HUES6 (cell line): ENCODE results near the gene FXYD1.

Experiments used
- H3K27ac ChIP-seq: 2 replicates; pipeline ENCODE4 v1.7.0; 2013; ENCODE audit warnings: low read depth, mild to moderate bottlenecking, low read length, inconsistent platforms
- H3K27me3 ChIP-seq: 2 replicates; pipeline ENCODE4 v1.6.1; 2013; ENCODE audit warnings: low read length; ENCODE audit not compliant: control insufficient read depth, insufficient read depth
- H3K36me3 ChIP-seq: 2 replicates; pipeline ENCODE4 v1.6.1; 2013; ENCODE audit warnings: low read length; ENCODE audit not compliant: control insufficient read depth, insufficient read depth
- H3K4me1 ChIP-seq: 2 replicates; pipeline ENCODE4 v1.6.1; 2013; ENCODE audit warnings: low read length; ENCODE audit not compliant: control insufficient read depth, insufficient read depth
- H3K4me3 ChIP-seq: 2 replicates; pipeline ENCODE4 v1.5.1; 2013; ENCODE audit warnings: low read depth, low read length
- H3K9ac ChIP-seq: one replicate; pipeline ENCODE4 v1.6.1; 2013; ENCODE audit warnings: mild to moderate bottlenecking, low read length
- H3K9me3 ChIP-seq: 2 replicates; pipeline ENCODE4 v1.6.1; 2013; ENCODE audit warnings: low read depth, low read length; ENCODE audit not compliant: control insufficient read depth, insufficient read depth

FXYD1 gene

GRCh38 chr19:35138305-35138892, at the start of gene FXYD1:
FXYD1 (plus strand) TSS chr19:35138824; CDS start chr19:35140080, 1,256 bp downstream.
- no peak within 1 kb of the TSS for H3K4me3 ChIP-seq
- H3K27ac ChIP-seq, result no peak within 1 kb of the TSS
- H3K9ac ChIP-seq, result no peak within 1 kb of the TSS
- H3K36me3 ChIP-seq, result no peaks in the 10 kb centered on the region
- H3K27me3 ChIP-seq, result peaks cover 16% of the 10 kb centered on the region
- H3K9me3 ChIP-seq, result no peaks in the 10 kb centered on the region
- peaks cover 31% of the 10 kb centered on the region for H3K4me1 ChIP-seq

- Histone ChIP-seq H3K27ac (no peak overlapping the region), H3K9me3 (no peaks in the 10 kb centered on the region), H3K4me3 (no peak overlapping the region), H3K27me3 (no peaks in the 10 kb centered on the region), H3K36me3 (no peaks in the 10 kb centered on the region), H3K4me1 (peaks cover 25% of the 10 kb centered on the region), H3K9ac (no peak overlapping the region)
Observed at GRCh38 chr19:35089554-35089953, 49.1 kb upstream of the FXYD1 start.

- no peak overlapping the region for H3K4me3 ChIP-seq
- H3K4me1 ChIP-seq, result peaks cover 24% of the 10 kb centered on the region
- H3K27ac ChIP-seq, result no peak overlapping the region
Observed at GRCh38 chr19:35090160-35090505, 48.5 kb upstream of the FXYD1 start.

GRCh38 chr19:35090506-35091214, 48.0 kb upstream of the FXYD1 start:
- Histone ChIP-seq H3K36me3 (no peaks in the 10 kb centered on the region), H3K4me1 (peaks cover 24% of the 10 kb centered on the region), H3K27me3 (no peaks in the 10 kb centered on the region), H3K4me3 (peak overlapping the region; percentile 43; the same call in 1 of the 2 replicates), H3K9me3 (no peaks in the 10 kb centered on the region), H3K27ac (no peak overlapping the region), H3K9ac (peak overlapping the region; percentile 61)

More at GRCh38 chr19:35090160-35090505, 48.5 kb upstream of the FXYD1 start:
- H3K36me3 ChIP-seq, result no peaks in the 10 kb centered on the region
- no peaks in the 10 kb centered on the region for H3K27me3 ChIP-seq
- H3K9ac ChIP-seq, result peak overlapping the region; percentile 25
- no peaks in the 10 kb centered on the region for H3K9me3 ChIP-seq

- peaks cover 23% of the 10 kb centered on the region for H3K4me1 ChIP-seq
- no peak overlapping the region for H3K9ac ChIP-seq
- H3K36me3 ChIP-seq, result no peaks in the 10 kb centered on the region
- no peak overlapping the region for H3K4me3 ChIP-seq
- H3K27me3 ChIP-seq, result no peaks in the 10 kb centered on the region
- no peak overlapping the region for H3K27ac ChIP-seq
- H3K9me3 ChIP-seq, result no peaks in the 10 kb centered on the region
Observed at GRCh38 chr19:35093430-35093829, 45.2 kb upstream of the FXYD1 start.

- no peaks in the 10 kb centered on the region for H3K27me3 ChIP-seq
- H3K4me1 ChIP-seq, result peaks cover 19% of the 10 kb centered on the region
- no peak overlapping the region for H3K9ac ChIP-seq
Observed at GRCh38 chr19:35093941-35094647, 44.5 kb upstream of the FXYD1 start.

GRCh38 chr19:35094656-35095055, 44.0 kb upstream of the FXYD1 start:
- Histone ChIP-seq H3K4me1 (peaks cover 15% of the 10 kb centered on the region), H3K4me3 (no peak overlapping the region), H3K27ac (no peak overlapping the region), H3K9ac (no peak overlapping the region), H3K9me3 (no peaks in the 10 kb centered on the region), H3K36me3 (no peaks in the 10 kb centered on the region), H3K27me3 (no peaks in the 10 kb centered on the region)

More at GRCh38 chr19:35093941-35094647, 44.5 kb upstream of the FXYD1 start:
- no peaks in the 10 kb centered on the region for H3K36me3 ChIP-seq
- H3K4me3 ChIP-seq, result no peak overlapping the region
- H3K27ac ChIP-seq, result no peak overlapping the region
- H3K9me3 ChIP-seq, result no peaks in the 10 kb centered on the region

- Histone ChIP-seq H3K27me3 (no peaks in the 10 kb centered on the region), H3K4me3 (no peak overlapping the region), H3K9me3 (no peaks in the 10 kb centered on the region), H3K9ac (no peak overlapping the region), H3K27ac (no peak overlapping the region), H3K4me1 (peaks cover 8% of the 10 kb centered on the region), H3K36me3 (no peaks in the 10 kb centered on the region)
Observed at GRCh38 chr19:35095667-35096368, 42.8 kb upstream of the FXYD1 start.

- peaks cover 5% of the 10 kb centered on the region; the same call in 1 of the 2 replicates for H3K4me1 ChIP-seq
- H3K27me3 ChIP-seq, result no peaks in the 10 kb centered on the region
- no peaks in the 10 kb centered on the region for H3K36me3 ChIP-seq
- H3K9me3 ChIP-seq, result no peaks in the 10 kb centered on the region
- H3K4me3 ChIP-seq, result no peak overlapping the region
- H3K27ac ChIP-seq, result no peak overlapping the region
- H3K9ac ChIP-seq, result no peak overlapping the region
Observed at GRCh38 chr19:35098413-35099049, 40.1 kb upstream of the FXYD1 start.

GRCh38 chr19:35099155-35099896, 39.3 kb upstream of the FXYD1 start:
- no peak overlapping the region for H3K27ac ChIP-seq

More at GRCh38 chr19:35099155-35099896, 39.3 kb upstream of the FXYD1 start:
- Histone ChIP-seq H3K9me3 (no peaks in the 10 kb centered on the region), H3K27me3 (no peaks in the 10 kb centered on the region), H3K9ac (no peak overlapping the region), H3K36me3 (no peaks in the 10 kb centered on the region), H3K4me1 (peaks cover 5% of the 10 kb centered on the region; the same call in 1 of the 2 replicates), H3K4me3 (no peak overlapping the region)
